Activated naive CD4-positive, alpha-beta T cell treated with anti-CD3 and anti-CD28 coated beads, Interleukin-2, amount 50 U/mL, for 72 hours (primary cell): ENCODE results near the gene C19orf81. TPM values are rescaled to one million over a fixed set of nuclear protein-coding genes. Genes with fewer than 3 reads are reported as not detected.

ENCODE experiments used
- ATAC-seq, 2 donors: fragments of 150-1000 bp; cut with Tn5 transposase; 2 replicates each; pipeline ENCODE4 v1.10.0; 2021; ENCODE audit warnings: mild to moderate bottlenecking in 2 of 2, moderate library complexity in 2 of 2
- DNase-seq, 2 donors: peaks; one replicate each; pipeline ENCODE4 v3.0.0; 2021 to 2022; ENCODE audit warnings: low spot score in 2 of 2
- H3K27ac Mint-ChIP-seq, 2 donors: one replicate each; pipeline ENCODE4 v1.8.0; 2022; ENCODE audit warnings: mild to moderate bottlenecking in 2 of 2, mixed read lengths in 2 of 2
- H3K36me3 Mint-ChIP-seq, 2 donors: one replicate each; pipeline ENCODE4 v1.8.0; 2022; ENCODE audit warnings: mixed read lengths in 2 of 2
- H3K9me3 Mint-ChIP-seq, 2 donors: one replicate each; pipeline ENCODE4 v1.8.0; 2022; ENCODE audit warnings: mixed read lengths in 2 of 2
- total RNA-seq, 2 donors: library from RNA; stranded (reverse); gene quantifications; one replicate each; pipeline ENCODE4 v1.2.3, GENCODE V29; 2022

The C19orf81 gene
- total RNA-seq, 2 donors from 2014 or later: 4.2 TPM; not detected in 1

- no peak overlapping the region for H3K27ac Mint-ChIP-seq
- H3K9me3 Mint-ChIP-seq: peaks cover 0 to 6% of the 10 kb centered on the region in 2 donors
- peaks cover 0 to 2% of the 10 kb centered on the region in 2 donors for H3K36me3 Mint-ChIP-seq
- DNase-seq: no peak
- ATAC-seq: no peak
Observed at GRCh38 chr19:50663482-50663790, 14.2 kb downstream of the C19orf81 start.

DNA sequence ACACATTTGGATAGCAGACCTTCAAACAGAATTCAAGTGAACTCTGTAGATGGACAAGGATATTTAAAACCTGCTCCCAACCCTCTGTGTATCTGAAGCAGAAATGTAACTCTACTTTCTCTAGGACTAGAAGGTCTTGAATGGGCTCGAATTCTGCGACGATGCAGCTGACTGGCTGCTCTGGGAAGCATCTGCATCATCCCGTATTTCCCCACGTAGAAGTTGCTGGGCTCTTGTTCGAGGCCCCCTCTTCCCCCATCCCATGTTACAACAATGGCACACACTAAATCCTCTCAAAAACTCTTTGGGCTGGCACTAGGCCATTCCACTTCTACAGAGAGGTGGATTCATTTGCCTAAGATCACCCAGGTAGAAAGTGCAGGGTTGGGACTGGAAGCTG, 15.0 kb downstream of the C19orf81 start:
- Mint-ChIP-seq H3K9me3 (peaks cover 0 to 5% of the 10 kb centered on the region in 2 donors), H3K36me3 (peaks cover 0 to 2% of the 10 kb centered on the region in 2 donors), H3K27ac (no peak overlapping the region)
- ATAC-seq (no peak), DNase-seq (no peak)

GRCh38 chr19:50666346-50667176, 17.3 kb downstream of the C19orf81 start:
- Mint-ChIP-seq H3K36me3 (peaks cover 0 to 5% of the 10 kb centered on the region in 2 donors), H3K9me3 (no peaks in the 10 kb centered on the region), H3K27ac (no peak overlapping the region)
- ATAC-seq (no peak), DNase-seq (no peak)

- H3K9me3 Mint-ChIP-seq: no peaks in the 10 kb centered on the region
- DNase-seq: no peak
- ATAC-seq: no peak
- H3K27ac Mint-ChIP-seq: no peak overlapping the region
- peaks cover 0 to 5% of the 10 kb centered on the region in 2 donors for H3K36me3 Mint-ChIP-seq
Observed at GRCh38 chr19:50667177-50667758, 18.0 kb downstream of the C19orf81 start.

- Mint-ChIP-seq H3K36me3 (peaks cover 0 to 5% of the 10 kb centered on the region in 2 donors), H3K27ac (no peak overlapping the region), H3K9me3 (no peaks in the 10 kb centered on the region)
- DNase-seq: no peak
- ATAC-seq: no peak
Observed at GRCh38 chr19:50667759-50668231, 18.6 kb downstream of the C19orf81 start.

DNA sequence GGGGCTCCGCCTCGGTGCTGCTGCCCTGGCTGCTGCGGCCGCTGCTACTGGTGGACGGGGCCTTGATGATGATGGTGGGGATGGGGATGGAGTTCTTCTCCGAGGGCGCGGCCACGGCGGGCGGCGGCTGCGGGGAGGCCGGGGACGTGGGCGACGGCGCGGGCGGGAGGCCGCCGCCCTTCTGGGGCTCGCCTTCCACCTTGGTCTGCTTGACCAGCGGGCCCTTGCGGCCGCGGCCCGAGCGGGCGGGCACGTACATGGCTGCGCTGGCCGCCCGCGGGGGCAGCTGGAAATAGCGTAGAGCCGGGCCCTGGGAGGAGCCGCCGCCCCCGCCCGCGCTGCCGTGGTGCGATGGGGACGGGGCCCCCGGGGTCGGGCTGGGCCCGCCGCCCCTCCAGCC, 19.2 kb downstream of the C19orf81 start:
- peaks cover 0 to 5% of the 10 kb centered on the region in 2 donors for H3K36me3 Mint-ChIP-seq
- DNase-seq (no peak), ATAC-seq (no peak)
- no peak overlapping the region for H3K27ac Mint-ChIP-seq
- no peaks in the 10 kb centered on the region for H3K9me3 Mint-ChIP-seq

GRCh38 chr19:50668879-50669278, 19.6 kb downstream of the C19orf81 start:
- no peak overlapping the region for H3K27ac Mint-ChIP-seq
- H3K36me3 Mint-ChIP-seq: peaks cover 0 to 5% of the 10 kb centered on the region in 2 donors
- H3K9me3 Mint-ChIP-seq: no peaks in the 10 kb centered on the region
- DNase-seq (no peak), ATAC-seq (no peak)

- H3K9me3 Mint-ChIP-seq: no peaks in the 10 kb centered on the region
- DNase-seq (peak in 1 of 2 donors; percentile 68), ATAC-seq (peak in 1 of 2 donors; percentile 48)
- no peak overlapping the region for H3K27ac Mint-ChIP-seq
- peaks cover 0 to 5% of the 10 kb centered on the region in 2 donors for H3K36me3 Mint-ChIP-seq
Observed at GRCh38 chr19:50669302-50670101, 20.3 kb downstream of the C19orf81 start.

DNA sequence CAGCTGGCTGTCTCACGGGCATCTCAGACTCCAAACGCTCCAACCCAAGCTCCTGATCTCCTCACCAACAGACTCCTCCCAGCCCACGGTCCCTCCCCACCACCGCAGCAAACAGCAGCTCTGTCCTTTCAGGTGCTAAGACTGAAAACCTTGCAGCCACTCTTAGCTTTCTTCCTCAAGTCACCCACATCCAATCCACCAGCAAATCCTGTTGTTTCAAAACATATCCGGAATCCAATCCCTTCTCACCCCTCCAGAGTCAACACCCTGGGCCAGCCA, 20.8 kb downstream of the C19orf81 start:
- DNase-seq (no peak), ATAC-seq (no peak)
- Mint-ChIP-seq H3K9me3 (no peaks in the 10 kb centered on the region), H3K27ac (no peak overlapping the region), H3K36me3 (peaks cover 0 to 5% of the 10 kb centered on the region in 2 donors)

DNA sequence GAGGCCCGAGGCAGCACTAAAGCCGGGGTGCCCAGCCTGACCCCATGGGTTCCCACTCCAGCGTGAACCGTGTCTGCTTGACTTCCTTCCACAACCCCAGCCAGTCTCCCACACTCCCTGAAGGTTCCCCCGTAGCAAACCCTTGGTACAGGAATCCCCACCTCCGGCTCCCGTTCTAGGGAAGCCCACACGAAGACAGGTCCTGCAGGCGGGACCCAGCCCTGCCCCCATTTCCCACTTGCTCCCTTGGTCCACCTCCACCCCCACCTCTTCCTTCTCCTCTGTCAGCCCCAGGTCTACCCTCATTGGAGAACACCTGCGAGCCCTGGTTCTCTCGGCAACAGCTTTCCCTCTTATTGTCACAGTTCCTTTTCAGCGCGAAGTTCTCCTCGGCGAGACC, 23.9 kb downstream of the C19orf81 start:
- DNase-seq: no peak
- Mint-ChIP-seq H3K27ac (no peak overlapping the region), H3K36me3 (peaks cover 0 to 5% of the 10 kb centered on the region in 2 donors), H3K9me3 (no peaks in the 10 kb centered on the region)
- ATAC-seq: no peak

DNA sequence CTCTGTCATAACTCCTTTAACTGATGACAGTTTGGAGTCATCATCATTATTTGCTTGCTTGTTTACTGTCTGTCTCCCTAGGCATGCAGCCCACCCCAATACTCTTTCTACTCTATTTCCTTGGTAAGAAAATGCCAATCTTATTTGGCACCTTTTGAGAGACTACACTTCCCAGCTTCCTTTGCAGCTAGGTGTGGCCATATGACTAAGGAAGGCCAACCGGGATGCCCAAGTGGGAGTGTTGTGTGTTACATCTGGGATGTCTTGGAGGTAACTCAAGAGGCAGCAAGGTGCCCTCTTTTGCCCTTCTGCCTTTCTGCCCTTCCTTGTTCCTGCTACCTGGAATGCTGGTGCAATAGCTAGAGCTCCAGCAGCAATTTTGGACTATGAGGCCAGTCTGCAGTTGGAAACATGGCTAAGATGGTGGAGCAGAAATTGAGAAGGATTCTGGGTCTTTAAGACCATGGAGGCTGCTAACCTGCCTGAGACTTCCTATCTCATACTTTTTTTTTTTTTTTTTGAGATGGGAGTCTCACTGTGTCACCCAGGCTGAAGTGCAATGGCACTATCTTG, 27.5 kb downstream of the C19orf81 start:
- DNase-seq: no peak
- Mint-ChIP-seq H3K27ac (no peak overlapping the region), H3K9me3 (no peaks in the 10 kb centered on the region), H3K36me3 (no peaks in the 10 kb centered on the region)
- no peak for ATAC-seq

- Mint-ChIP-seq H3K36me3 (no peaks in the 10 kb centered on the region), H3K9me3 (no peaks in the 10 kb centered on the region), H3K27ac (no peak overlapping the region)
- no peak for DNase-seq
- no peak for ATAC-seq
Observed at GRCh38 chr19:50677636-50678035, 28.4 kb downstream of the C19orf81 start.

GRCh38 chr19:50678323-50678722, 29.1 kb downstream of the C19orf81 start:
- no peak overlapping the region for H3K27ac Mint-ChIP-seq
- DNase-seq (no peak), ATAC-seq (no peak)
- H3K9me3 Mint-ChIP-seq: no peaks in the 10 kb centered on the region
- H3K36me3 Mint-ChIP-seq: no peaks in the 10 kb centered on the region

- Mint-ChIP-seq H3K36me3 (no peaks in the 10 kb centered on the region), H3K9me3 (no peaks in the 10 kb centered on the region), H3K27ac (no peak overlapping the region)
- DNase-seq: peak; percentile 60 to 78
- ATAC-seq: peak; percentile 96 to 99
Observed at GRCh38 chr19:50679177-50680125, 30.2 kb downstream of the C19orf81 start.

DNA sequence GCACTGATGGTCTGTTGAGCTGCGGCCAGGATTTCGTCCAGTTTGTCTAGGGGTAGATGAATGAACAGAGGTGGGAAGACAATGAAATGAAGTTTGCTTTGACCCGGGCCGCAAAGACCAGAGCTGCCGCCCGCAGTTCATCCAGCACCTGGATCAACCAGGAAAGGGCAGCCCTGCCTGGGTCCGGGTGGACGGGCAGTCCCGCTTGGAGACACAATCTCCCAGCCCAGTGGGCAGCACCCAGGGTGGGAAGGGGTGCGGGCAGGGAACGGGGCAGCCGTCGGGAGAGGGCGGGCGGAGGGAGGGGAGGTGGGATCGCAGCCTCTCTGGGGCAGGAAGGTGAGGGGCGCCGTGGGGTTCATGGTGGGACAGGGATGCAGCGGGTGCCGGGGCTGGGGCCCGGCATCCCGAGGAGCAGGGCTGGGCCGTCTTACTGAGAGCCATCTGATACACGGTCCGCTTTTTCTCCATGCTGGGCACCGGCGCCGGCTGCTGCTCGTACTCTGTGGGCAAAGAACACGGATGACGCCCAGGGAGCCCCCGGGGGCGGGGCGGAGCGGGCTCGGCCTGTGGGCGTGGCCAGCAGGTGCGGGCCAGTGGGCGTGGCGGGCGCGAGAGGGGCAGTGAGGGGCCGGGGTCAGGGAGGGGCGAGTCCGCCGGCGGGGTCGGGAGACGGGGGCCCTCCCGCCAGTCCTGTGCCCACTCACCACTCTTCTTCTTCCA, 37.2 kb downstream of the C19orf81 start:
- Mint-ChIP-seq H3K36me3 (no peaks in the 10 kb centered on the region), H3K9me3 (no peaks in the 10 kb centered on the region), H3K27ac (no peak overlapping the region)
- DNase-seq (no peak), ATAC-seq (no peak)

GRCh38 chr19:50688766-50689165, 39.5 kb downstream of the C19orf81 start:
- Mint-ChIP-seq H3K36me3 (no peaks in the 10 kb centered on the region), H3K27ac (no peak overlapping the region), H3K9me3 (no peaks in the 10 kb centered on the region)
- DNase-seq (no peak), ATAC-seq (no peak)
